ENCODE results near the gene KRTAP9-8. TPM values are rescaled to one million over a fixed set of nuclear protein-coding genes. Genes with fewer than 3 reads are reported as not detected.

Gene KRTAP9-8
- polyA plus RNA-seq, 1 donor (not counting 4 experiments of a cell fraction or from before 2014, with no cell fraction given), result not detected

GRCh38 chr17:41284043-41284442 lies 46.2 kb downstream of the KRTAP9-8 start:
- Histone ChIP-seq H3K4me3 (ENCODE audit: control insufficient read depth in 2 of 3, extremely low read depth in 1 of 3, insufficient read depth in 2 of 3, low read depth in 1 of 3, low read length in 3 of 3) (no peak overlapping the region), H3K27me3 (ENCODE audit: control insufficient read depth, extremely low read depth, insufficient read depth, low read length) (no peaks in the 10 kb centered on the region), H3K9me1 (ENCODE audit: control insufficient read depth, extremely low read depth, insufficient read depth, low read length) (no peaks in the 10 kb centered on the region), H3K9ac (ENCODE audit: control insufficient read depth, extremely low read depth, insufficient read depth, low read length) (no peak overlapping the region), H4K20me1 (ENCODE audit: control insufficient read depth, extremely low read depth, insufficient read depth, low read length) (no peaks in the 10 kb centered on the region), H3K79me2 (ENCODE audit: control insufficient read depth, insufficient read depth, low read length) (no peaks in the 10 kb centered on the region), H3K27ac (ENCODE audit: control insufficient read depth, insufficient read depth, low read length) (no peak overlapping the region), H3K4me1 (ENCODE audit: control insufficient read depth, extremely low read depth, insufficient read depth, low read length) (no peaks in the 10 kb centered on the region), H3K9me3 (ENCODE audit: control insufficient read depth, low read depth, low read length) (no peaks in the 10 kb centered on the region), H3K4me2 (ENCODE audit: control insufficient read depth, extremely low read depth, insufficient read depth, low read depth, low read length) (no peak overlapping the region), H3K36me3 (ENCODE audit: control insufficient read depth in 2 of 2, extremely low read depth in 1 of 2, insufficient read depth in 2 of 2, low read length in 2 of 2) (no peaks in the 10 kb centered on the region), H2AFZ (ENCODE audit: control insufficient read depth, low read length) (no peak overlapping the region)
- TF ChIP-seq EZH2 (IDR thresholded peaks at IDR 0.05; ENCODE audit: low read length) (no peak), CTCF (optimal IDR thresholded peaks at IDR 0.05 in 1 of 3, IDR thresholded peaks at IDR 0.05 in 1 of 3, conservative IDR thresholded peaks at IDR 0.05 in 1 of 3; ENCODE audit: extremely low read depth in 1 of 3, insufficient read depth in 2 of 3, low read length in 3 of 3) (no peak)
- dilution Hi-C loops (cut with MboI; ENCODE audit: extremely low pct_ligation_motif_present, low sequenced_read_pairs), result no loop called here
- DNase-seq (ENCODE audit: low read depth, low spot score) (no peak), FAIRE-seq (no peak)

- no peaks in the 10 kb centered on the region for H4K20me1 ChIP-seq (ENCODE audit: control insufficient read depth, extremely low read depth, insufficient read depth, low read length)
- no peaks in the 10 kb centered on the region for H3K4me1 ChIP-seq (ENCODE audit: control insufficient read depth, extremely low read depth, insufficient read depth, low read length)
- dilution Hi-C loops (cut with MboI; ENCODE audit: extremely low pct_ligation_motif_present, low sequenced_read_pairs), result no loop called here
- no peak overlapping the region for H3K4me3 ChIP-seq (ENCODE audit: control insufficient read depth in 2 of 3, extremely low read depth in 1 of 3, insufficient read depth in 2 of 3, low read depth in 1 of 3, low read length in 3 of 3)
- H3K79me2 ChIP-seq (ENCODE audit: control insufficient read depth, insufficient read depth, low read length), result no peaks in the 10 kb centered on the region
- DNase-seq (ENCODE audit: low read depth, low spot score), result no peak
- no peak overlapping the region for H2AFZ ChIP-seq (ENCODE audit: control insufficient read depth, low read length)
- H3K36me3 ChIP-seq (ENCODE audit: control insufficient read depth in 2 of 2, extremely low read depth in 1 of 2, insufficient read depth in 2 of 2, low read length in 2 of 2), result no peaks in the 10 kb centered on the region
- H3K27me3 ChIP-seq (ENCODE audit: control insufficient read depth, extremely low read depth, insufficient read depth, low read length), result no peaks in the 10 kb centered on the region
- no peaks in the 10 kb centered on the region for H3K9me3 ChIP-seq (ENCODE audit: control insufficient read depth, low read depth, low read length)
- H3K4me2 ChIP-seq (ENCODE audit: control insufficient read depth, extremely low read depth, insufficient read depth, low read depth, low read length), result no peak overlapping the region
- FAIRE-seq, result no peak
- TF ChIP-seq EZH2 (IDR thresholded peaks at IDR 0.05; ENCODE audit: low read length) (no peak), CTCF (optimal IDR thresholded peaks at IDR 0.05 in 1 of 3, IDR thresholded peaks at IDR 0.05 in 1 of 3, conservative IDR thresholded peaks at IDR 0.05 in 1 of 3; ENCODE audit: extremely low read depth in 1 of 3, insufficient read depth in 2 of 3, low read length in 3 of 3) (no peak)
- H3K27ac ChIP-seq (ENCODE audit: control insufficient read depth, insufficient read depth, low read length), result no peak overlapping the region
- H3K9me1 ChIP-seq (ENCODE audit: control insufficient read depth, extremely low read depth, insufficient read depth, low read length), result no peaks in the 10 kb centered on the region
- no peak overlapping the region for H3K9ac ChIP-seq (ENCODE audit: control insufficient read depth, extremely low read depth, insufficient read depth, low read length)
These were observed 46.7 kb downstream of the KRTAP9-8 start for GRCh38 chr17:41284546-41284945.
